Measurements from ENCODE around the gene MSMB.
"Not testable (repeated sequence)": the region's sequence is repeated elsewhere in the genome, so short reads cannot be mapped to it uniquely, and the experiment has no call there.

Gene MSMB

DNA sequence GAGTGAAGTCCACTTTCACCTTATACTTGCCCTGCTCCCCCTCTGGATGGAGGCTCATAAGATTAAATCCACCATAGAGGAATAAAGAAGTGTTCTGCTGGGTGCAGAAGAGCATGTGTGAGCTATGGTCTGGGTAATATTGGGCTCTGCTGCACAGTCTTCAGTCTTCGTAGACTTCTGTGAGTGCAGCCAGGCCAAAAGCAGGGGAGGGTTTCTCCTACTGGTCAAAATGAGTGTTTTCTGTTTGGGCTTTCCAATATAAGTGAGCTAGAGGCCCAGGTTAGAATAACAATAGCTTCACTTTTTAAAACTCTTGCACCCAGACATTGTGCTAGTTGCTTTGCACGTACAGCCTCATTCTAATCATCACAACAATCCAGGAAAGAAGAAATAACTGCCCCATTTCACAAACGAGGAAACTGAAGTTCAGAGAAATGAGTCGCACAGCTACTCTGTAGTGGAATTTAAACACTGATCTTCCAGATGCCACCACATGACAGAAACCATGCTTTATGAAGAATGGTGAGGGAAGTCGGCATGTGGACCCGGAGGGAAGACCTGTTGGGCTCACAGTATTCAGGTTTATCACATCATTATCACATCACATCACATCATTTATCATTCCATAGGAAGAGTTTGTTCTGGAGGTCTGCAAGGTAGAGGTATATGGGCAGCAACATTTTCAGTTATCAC lies 23.8 kb upstream of the MSMB start:
- DNase-seq (ENCODE audit: low spot score): no peak
- Histone ChIP-seq H3K27ac (no peak overlapping the region), H3K4me3 (no peak overlapping the region)
- TF ChIP-seq, protein P1, sequence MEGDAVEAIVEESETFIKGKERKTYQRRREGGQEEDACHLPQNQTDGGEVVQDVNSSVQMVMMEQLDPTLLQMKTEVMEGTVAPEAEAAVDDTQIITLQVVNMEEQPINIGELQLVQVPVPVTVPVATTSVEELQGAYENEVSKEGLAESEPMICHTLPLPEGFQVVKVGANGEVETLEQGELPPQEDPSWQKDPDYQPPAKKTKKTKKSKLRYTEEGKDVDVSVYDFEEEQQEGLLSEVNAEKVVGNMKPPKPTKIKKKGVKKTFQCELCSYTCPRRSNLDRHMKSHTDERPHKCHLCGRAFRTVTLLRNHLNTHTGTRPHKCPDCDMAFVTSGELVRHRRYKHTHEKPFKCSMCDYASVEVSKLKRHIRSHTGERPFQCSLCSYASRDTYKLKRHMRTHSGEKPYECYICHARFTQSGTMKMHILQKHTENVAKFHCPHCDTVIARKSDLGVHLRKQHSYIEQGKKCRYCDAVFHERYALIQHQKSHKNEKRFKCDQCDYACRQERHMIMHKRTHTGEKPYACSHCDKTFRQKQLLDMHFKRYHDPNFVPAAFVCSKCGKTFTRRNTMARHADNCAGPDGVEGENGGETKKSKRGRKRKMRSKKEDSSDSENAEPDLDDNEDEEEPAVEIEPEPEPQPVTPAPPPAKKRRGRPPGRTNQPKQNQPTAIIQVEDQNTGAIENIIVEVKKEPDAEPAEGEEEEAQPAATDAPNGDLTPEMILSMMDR (IDR thresholded peaks at IDR 0.05): no peak

DNA sequence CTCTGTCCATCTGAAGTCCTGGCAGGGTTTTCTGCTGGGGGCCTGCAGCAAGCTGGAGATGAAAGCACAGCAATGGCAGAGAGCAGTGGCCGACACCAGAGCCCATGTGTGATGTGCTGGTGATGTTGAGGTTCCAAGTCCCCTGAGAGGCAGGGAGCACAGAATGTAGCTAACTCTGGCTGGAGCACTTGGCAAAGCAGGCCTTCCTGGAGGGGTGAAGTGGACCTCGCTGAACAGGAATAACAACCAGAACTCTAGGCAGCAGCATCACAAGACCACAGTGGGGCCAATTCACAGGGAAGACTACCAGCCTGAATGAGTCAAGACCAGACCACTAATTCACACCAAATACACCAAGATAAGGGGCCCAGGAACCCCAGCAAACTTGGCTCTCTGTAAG lies 22.8 kb upstream of the MSMB start:
- H3K4me3 ChIP-seq: no peak overlapping the region
- H3K27ac ChIP-seq: no peak overlapping the region
- TF ChIP-seq, protein P1 (IDR thresholded peaks at IDR 0.05): no peak
- DNase-seq (ENCODE audit: low spot score): no peak

DNA sequence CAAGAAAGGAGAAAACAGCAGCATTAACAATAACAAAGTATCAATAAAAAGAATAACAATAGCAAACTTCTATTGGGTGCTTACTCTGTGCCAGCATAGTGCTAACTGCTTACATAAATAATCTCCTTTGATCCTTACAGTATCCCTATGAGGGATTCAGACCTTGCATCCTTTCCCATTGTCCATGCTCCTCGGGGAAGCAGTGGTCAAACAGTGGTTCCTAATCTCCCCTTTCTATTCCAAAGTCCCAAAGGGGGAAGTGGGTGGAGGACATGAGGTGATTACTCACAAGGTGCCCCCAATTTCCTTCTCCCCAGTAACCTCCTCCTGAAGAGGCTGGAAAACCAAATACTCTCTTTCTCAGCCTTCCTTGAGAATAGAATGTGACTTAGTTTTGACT lies 22.0 kb upstream of the MSMB start:
- no peak for DNase-seq (ENCODE audit: low spot score)
- TF ChIP-seq, protein P1 (IDR thresholded peaks at IDR 0.05): no peak
- no peak overlapping the region for H3K27ac ChIP-seq
- no peak overlapping the region for H3K4me3 ChIP-seq

DNA sequence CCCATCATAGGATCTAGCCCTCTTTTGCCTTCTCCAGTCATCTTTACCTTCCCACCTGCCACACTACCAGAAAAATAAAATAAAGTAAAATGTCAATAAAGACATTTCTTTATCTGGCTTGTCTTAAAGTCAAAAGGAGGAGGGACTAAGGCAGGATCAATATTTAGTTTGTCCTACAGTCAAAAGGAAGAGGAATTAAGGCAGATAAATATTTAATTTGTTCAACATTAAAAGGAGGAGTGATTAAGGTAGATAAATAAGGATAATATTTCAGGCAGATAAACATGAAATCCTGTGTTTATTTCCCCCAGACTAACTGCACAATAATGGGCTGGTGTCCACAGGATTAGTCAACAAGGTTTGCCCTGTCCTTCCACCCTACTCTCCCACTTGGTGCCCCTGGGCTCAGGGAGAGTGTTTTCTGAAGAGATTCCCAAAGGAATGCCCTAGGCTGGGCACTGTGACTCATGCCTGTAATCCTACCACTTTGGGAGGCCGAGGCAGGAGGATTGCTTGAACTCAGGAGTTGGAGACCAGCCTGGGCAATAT lies 18.3 kb upstream of the MSMB start:
- TF ChIP-seq, protein P1 (IDR thresholded peaks at IDR 0.05): no peak
- H3K27ac ChIP-seq: no peak overlapping the region
- no peak overlapping the region for H3K4me3 ChIP-seq
- no peak for DNase-seq (ENCODE audit: low spot score)

DNA sequence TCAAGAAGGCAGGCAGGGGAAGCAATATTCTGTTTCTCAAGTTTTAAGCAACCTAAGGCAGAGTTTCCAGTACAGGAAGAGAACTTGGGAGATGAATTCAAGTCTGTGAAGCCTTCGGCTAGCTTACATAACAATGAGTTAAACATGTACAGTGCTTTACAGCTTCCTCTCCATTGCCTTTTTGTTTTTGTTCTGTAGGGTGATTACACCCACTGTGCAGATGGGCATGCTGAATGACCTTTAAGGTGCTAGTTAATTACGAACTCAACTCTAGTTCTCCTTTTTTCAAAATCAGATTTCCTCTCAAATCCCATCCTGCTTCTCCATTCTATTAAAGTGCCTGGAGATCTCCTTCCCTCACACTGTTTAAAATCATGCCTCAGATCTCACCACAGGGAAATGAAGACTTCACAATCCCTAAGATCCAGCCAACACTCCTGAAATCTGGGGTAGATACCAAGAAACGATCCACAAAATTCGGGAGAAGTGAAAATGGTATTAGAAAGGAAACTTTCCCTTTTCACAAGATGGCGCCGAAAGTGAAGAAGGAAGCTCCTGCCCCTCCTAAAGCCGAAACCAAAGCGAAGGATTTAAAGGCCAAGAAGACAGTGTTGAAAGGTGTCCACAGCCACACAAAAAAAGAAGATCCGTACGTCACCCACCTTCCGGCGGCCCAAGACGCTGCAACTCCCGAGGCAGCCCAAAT lies 16.8 kb upstream of the MSMB start:
- DNase-seq (ENCODE audit: low spot score): peak; percentile 33
- H3K27ac ChIP-seq: no peak overlapping the region
- no peak overlapping the region for H3K4me3 ChIP-seq
- TF ChIP-seq, protein P1 (IDR thresholded peaks at IDR 0.05): no peak

DNA sequence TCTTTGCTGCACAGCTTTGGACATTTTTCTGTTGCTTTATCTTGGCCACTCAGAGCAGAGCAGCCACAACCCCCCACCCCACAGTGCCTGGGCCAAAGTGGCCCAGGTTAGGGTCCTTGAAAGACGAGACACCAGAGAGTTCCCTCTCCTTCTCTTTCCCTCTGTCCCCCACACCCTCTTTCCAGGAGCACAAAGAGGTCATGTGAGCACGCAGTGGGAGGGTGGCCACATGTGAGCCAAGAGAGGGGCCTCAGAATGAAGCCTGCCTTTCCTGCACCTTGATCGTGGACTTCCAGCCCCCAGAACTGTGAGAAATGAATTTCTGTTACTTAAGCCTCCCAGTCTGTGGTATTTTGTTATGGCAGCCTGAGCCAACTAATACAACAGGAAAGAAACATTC lies 14.6 kb upstream of the MSMB start:
- DNase-seq (ENCODE audit: low spot score): no peak
- H3K27ac ChIP-seq: no peak overlapping the region
- TF ChIP-seq, protein P1 (IDR thresholded peaks at IDR 0.05): no peak
- H3K4me3 ChIP-seq: no peak overlapping the region

DNA sequence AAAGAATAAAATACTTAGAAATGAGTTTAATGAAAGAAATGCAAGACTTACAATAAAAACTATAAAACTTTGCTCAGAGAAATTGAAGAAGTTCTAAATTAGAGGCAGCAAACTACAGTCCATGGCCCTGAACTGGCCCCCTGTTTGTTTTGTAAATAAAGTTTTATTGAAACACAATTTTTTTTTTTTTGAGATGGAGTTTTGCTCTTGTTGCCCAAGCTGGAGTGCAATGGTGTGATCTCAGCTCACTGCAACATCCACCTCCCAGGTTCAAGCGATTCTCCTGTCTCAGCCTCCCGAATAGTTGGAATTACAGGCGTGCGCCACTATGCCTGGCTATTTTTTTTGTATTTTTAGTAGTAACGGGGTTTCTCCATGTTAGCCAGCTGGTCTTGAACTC lies 11.9 kb upstream of the MSMB start:
- not testable (repeated sequence) for H3K27ac ChIP-seq; DNase-seq (ENCODE audit: low spot score); H3K4me3 ChIP-seq
